ENCODE results near the gene ROBO2.

DNA sequence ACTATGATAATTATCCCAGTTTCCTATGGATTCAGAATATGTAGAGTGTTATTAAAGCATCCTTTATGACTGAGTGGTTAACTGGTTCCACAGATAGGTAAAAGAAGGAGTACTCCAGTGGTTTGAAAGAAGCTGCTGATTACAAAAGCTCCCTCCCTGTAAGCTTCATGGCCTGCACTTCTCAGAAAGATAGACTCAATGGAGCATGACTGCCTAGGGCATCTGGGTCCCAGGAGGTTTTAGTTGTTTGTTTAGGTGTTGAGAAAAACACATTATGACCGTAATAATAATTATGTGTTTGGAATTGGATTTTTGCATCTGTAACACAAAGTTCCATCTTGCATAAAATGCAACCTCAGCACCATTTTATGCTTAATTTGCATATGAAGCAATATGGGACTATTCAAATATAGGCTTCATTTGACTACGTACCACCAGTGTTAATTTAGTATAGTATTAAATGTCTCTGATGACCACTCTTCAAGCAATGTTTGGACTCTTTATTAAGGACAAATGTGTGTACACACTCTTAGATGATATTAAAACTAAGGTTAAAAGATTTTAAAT, 121.1 kb downstream of the ROBO2 start:
- no peak for TF ChIP-seq POLR2A (IDR thresholded peaks at IDR 0.05; ENCODE audit: low read depth, low read length)
- TF ChIP-seq POLR2AphosphoS5 (IDR thresholded peaks at IDR 0.05; ENCODE audit: low read depth, low read length) = no peak
- no peak for TF ChIP-seq TAF1 (IDR thresholded peaks at IDR 0.05; ENCODE audit: borderline replicate concordance, low read depth, low read length)

Data from GM12892 (cell line).